ENCODE results near the gene ZNF705A.
"Not testable (repeated sequence)": the region's sequence is repeated elsewhere in the genome, so short reads cannot be mapped to it uniquely, and the experiment has no call there.

DNA sequence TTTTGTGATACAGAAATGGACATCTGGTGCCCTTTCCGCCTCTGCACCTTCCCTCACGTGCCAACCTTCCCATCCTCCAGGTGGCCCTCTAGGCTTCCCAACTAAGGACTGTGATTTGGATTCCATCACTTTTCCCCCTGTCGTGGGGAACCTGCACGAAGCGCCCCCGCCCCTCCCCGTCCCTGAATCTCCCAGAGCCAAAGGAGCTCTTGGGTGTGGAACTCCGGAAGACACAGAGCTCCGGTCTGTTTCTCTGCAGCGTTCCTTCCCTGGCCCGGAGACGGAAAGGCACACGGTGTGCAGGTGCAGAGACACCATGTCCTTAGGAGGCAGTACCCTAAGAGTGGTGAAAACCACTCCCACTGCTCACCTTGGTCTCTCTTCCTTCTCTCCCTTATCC, 66.8 kb downstream of the ZNF705A start:
- not testable (repeated sequence) for TF ChIP-seq POLR2A (IDR thresholded peaks at IDR 0.05)
- TF ChIP-seq, protein P1, sequence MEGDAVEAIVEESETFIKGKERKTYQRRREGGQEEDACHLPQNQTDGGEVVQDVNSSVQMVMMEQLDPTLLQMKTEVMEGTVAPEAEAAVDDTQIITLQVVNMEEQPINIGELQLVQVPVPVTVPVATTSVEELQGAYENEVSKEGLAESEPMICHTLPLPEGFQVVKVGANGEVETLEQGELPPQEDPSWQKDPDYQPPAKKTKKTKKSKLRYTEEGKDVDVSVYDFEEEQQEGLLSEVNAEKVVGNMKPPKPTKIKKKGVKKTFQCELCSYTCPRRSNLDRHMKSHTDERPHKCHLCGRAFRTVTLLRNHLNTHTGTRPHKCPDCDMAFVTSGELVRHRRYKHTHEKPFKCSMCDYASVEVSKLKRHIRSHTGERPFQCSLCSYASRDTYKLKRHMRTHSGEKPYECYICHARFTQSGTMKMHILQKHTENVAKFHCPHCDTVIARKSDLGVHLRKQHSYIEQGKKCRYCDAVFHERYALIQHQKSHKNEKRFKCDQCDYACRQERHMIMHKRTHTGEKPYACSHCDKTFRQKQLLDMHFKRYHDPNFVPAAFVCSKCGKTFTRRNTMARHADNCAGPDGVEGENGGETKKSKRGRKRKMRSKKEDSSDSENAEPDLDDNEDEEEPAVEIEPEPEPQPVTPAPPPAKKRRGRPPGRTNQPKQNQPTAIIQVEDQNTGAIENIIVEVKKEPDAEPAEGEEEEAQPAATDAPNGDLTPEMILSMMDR (IDR thresholded peaks at IDR 0.05 in 4 of 5, conservative IDR thresholded peaks at IDR 0.05 in 1 of 5): not testable (repeated sequence)
